ENCODE results near the gene BEGAIN.

Gene BEGAIN

GRCh38 chr14:100593751-100594624, 6.8 kb upstream of the BEGAIN start:
- H3K27me3 ChIP-seq = peaks cover 61% of the 10 kb centered on the region
- no peaks in the 10 kb centered on the region for H3K4me1 ChIP-seq (ENCODE audit: control insufficient read depth in 1 of 2, insufficient read depth in 1 of 2, low read depth in 1 of 2, low read length in 1 of 2)
- no peak overlapping the region for H3K27ac ChIP-seq
- H3K9me3 ChIP-seq = no peaks in the 10 kb centered on the region
- TF ChIP-seq CTCF (IDR thresholded peaks at IDR 0.05) = no peak
- H3K4me3 ChIP-seq (ENCODE audit: low read depth in 1 of 2, low read length in 1 of 2) = no peak overlapping the region
- no peaks in the 10 kb centered on the region for H3K36me3 ChIP-seq

- peaks cover 71% of the 10 kb centered on the region for H3K27me3 ChIP-seq
- no peak overlapping the region for H3K4me3 ChIP-seq (ENCODE audit: low read depth in 1 of 2, low read length in 1 of 2)
- H3K9me3 ChIP-seq = no peaks in the 10 kb centered on the region
- no peak for TF ChIP-seq CTCF (IDR thresholded peaks at IDR 0.05)
- H3K36me3 ChIP-seq = no peaks in the 10 kb centered on the region
- no peak overlapping the region for H3K27ac ChIP-seq
- H3K4me1 ChIP-seq (ENCODE audit: control insufficient read depth in 1 of 2, insufficient read depth in 1 of 2, low read depth in 1 of 2, low read length in 1 of 2) = no peaks in the 10 kb centered on the region
Observed at GRCh38 chr14:100592972-100593371, 5.8 kb upstream of the BEGAIN start.

- Histone ChIP-seq H3K4me1 (ENCODE audit: control insufficient read depth in 1 of 2, insufficient read depth in 1 of 2, low read depth in 1 of 2, low read length in 1 of 2) (no peaks in the 10 kb centered on the region), H3K4me3 (ENCODE audit: low read depth in 1 of 2, low read length in 1 of 2) (no peak overlapping the region), H3K36me3 (no peaks in the 10 kb centered on the region), H3K9me3 (no peaks in the 10 kb centered on the region), H3K27me3 (peaks cover 74% of the 10 kb centered on the region), H3K27ac (no peak overlapping the region)
- TF ChIP-seq CTCF (IDR thresholded peaks at IDR 0.05) = no peak
Observed at GRCh38 chr14:100592461-100592891, 5.3 kb upstream of the BEGAIN start.

- Histone ChIP-seq H3K4me1 (ENCODE audit: control insufficient read depth in 1 of 2, insufficient read depth in 1 of 2, low read depth in 1 of 2, low read length in 1 of 2) (peaks cover 1 to 2% of the 10 kb centered on the region in 2 experiments), H3K4me3 (ENCODE audit: low read depth in 1 of 2, low read length in 1 of 2) (no peak overlapping the region), H3K27ac (no peak overlapping the region), H3K36me3 (no peaks in the 10 kb centered on the region), H3K9me3 (no peaks in the 10 kb centered on the region), H3K27me3 (peaks cover 78% of the 10 kb centered on the region)
- TF ChIP-seq CTCF (IDR thresholded peaks at IDR 0.05) = no peak
Observed at GRCh38 chr14:100591453-100592371, 4.5 kb upstream of the BEGAIN start.

GRCh38 chr14:100590726-100591452, 3.7 kb upstream of the BEGAIN start:
- Histone ChIP-seq H3K9me3 (no peaks in the 10 kb centered on the region), H3K27ac (no peak overlapping the region), H3K4me3 (ENCODE audit: low read depth in 1 of 2, low read length in 1 of 2) (no peak overlapping the region), H3K27me3 (peaks cover 80% of the 10 kb centered on the region), H3K36me3 (no peaks in the 10 kb centered on the region), H3K4me1 (ENCODE audit: control insufficient read depth in 1 of 2, insufficient read depth in 1 of 2, low read depth in 1 of 2, low read length in 1 of 2) (peaks cover 6 to 7% of the 10 kb centered on the region in 2 experiments)
- no peak for TF ChIP-seq CTCF (IDR thresholded peaks at IDR 0.05)

Data from neutrophil (primary cell).